LNCAP (cell line): Measurements from ENCODE around the gene MFSD2A.

Experiments used
- TF ChIP-seq, protein P1 (sequence below): fragments of 450-650 bp; IDR thresholded peaks from 2 replicates; pipeline ENCODE4 v1.5.1; 2017; ENCODE audit warnings: mild to moderate bottlenecking

Gene MFSD2A

DNA sequence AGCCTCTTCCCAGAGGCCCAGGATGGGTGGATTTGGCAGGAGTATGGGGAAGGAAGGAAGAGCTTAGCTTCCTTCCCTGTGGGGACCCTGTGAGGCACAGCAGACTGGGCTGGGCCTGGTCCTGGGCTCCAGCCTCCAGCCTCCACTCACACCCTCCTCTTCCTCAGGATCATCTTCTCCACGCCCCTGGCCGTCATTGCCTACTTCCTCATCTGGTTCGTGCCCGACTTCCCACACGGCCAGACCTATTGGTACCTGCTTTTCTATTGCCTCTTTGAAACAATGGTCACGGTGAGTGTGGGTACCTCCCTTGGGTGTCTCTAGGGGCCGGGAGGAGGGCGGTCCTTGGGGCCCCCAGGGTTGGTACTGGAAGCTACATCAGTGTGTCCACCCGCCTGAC is 10.1 kb downstream of the MFSD2A start:
- TF ChIP-seq, protein P1, sequence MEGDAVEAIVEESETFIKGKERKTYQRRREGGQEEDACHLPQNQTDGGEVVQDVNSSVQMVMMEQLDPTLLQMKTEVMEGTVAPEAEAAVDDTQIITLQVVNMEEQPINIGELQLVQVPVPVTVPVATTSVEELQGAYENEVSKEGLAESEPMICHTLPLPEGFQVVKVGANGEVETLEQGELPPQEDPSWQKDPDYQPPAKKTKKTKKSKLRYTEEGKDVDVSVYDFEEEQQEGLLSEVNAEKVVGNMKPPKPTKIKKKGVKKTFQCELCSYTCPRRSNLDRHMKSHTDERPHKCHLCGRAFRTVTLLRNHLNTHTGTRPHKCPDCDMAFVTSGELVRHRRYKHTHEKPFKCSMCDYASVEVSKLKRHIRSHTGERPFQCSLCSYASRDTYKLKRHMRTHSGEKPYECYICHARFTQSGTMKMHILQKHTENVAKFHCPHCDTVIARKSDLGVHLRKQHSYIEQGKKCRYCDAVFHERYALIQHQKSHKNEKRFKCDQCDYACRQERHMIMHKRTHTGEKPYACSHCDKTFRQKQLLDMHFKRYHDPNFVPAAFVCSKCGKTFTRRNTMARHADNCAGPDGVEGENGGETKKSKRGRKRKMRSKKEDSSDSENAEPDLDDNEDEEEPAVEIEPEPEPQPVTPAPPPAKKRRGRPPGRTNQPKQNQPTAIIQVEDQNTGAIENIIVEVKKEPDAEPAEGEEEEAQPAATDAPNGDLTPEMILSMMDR, result no peak

DNA sequence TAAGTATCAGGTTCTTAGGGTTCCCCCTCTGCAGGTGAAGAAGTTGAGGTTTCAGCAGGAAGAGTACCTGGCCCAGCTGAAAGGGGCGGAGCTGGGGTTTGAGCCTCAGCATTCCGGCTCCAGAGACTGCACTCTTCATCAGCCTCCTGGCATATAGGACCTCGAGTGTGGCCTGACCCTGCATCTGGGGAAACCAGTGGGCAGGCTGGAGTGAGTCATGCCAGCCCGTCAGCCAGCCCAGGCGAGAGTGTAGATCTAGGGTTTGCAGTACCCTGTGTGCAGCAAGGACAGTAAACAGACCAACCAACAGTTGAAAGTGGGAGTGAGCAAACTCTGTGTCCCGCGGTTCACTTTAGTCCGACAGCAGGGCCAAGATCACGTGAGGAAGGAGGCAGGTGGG is 14.1 kb downstream of the MFSD2A start:
- TF ChIP-seq, protein P1, result no peak

DNA sequence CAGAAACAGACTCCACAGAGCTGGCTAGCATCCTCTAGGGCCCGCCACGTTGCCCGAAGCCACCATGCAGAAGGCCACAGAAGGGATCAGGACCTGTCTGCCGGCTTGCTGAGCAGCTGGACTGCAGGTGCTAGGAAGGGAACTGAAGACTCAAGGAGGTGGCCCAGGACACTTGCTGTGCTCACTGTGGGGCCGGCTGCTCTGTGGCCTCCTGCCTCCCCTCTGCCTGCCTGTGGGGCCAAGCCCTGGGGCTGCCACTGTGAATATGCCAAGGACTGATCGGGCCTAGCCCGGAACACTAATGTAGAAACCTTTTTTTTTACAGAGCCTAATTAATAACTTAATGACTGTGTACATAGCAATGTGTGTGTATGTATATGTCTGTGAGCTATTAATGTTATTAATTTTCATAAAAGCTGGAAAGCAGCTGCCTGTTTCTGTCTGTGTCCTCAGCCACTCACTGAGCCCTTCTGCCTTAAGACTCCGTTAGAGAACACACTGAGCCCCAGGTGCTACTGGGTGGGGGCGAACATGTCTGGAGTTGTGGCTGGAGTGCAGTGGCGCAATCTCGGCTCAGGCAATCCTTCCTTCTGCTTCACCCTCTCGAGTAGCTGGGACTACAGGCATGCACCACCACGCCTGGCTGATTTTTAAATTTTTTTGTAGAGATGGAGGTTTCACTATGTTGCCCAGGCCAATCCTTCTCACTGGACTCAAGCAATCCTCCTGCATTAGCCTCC is 14.8 kb downstream of the MFSD2A start:
- TF ChIP-seq, protein P1, result no peak

DNA sequence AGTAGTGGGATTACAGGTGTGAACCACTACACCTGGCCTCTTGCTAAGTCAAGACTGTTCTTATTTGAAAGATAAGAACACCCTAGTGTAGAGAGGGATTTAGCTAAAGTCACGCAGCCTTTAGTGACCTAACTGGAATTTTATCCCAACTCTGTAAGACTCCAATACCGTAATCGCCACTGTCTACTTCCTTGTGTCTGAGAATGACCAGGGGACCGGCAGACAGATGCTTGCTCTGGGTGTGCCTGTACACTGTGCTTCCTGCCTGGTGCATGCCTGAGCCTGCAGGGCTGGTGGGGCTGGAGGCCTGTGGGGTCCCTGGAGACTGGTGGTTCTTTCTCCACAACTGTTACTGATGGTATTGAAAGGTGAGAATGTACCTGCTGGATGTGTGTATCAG is 15.3 kb downstream of the MFSD2A start:
- TF ChIP-seq, protein P1, result no peak

DNA sequence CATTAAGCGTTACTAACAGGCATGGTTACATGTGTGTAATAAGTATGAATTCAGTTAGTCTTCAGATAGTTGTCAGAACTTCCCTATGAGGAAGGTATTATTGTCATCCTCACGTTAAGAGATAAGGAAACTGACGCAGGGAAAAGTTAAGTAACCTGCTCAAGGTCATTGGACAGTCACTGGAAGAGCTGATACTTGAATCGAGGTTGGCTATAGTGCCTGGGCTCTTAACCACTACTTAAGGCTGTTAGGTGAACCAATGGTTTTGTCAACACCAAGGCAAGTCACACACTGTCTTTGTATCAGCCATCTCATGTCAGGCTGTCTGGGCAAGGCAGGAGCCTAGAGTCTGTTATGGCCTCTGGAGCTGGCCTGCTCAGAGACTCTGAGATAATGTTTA is 16.2 kb downstream of the MFSD2A start:
- TF ChIP-seq, protein P1, result no peak

DNA sequence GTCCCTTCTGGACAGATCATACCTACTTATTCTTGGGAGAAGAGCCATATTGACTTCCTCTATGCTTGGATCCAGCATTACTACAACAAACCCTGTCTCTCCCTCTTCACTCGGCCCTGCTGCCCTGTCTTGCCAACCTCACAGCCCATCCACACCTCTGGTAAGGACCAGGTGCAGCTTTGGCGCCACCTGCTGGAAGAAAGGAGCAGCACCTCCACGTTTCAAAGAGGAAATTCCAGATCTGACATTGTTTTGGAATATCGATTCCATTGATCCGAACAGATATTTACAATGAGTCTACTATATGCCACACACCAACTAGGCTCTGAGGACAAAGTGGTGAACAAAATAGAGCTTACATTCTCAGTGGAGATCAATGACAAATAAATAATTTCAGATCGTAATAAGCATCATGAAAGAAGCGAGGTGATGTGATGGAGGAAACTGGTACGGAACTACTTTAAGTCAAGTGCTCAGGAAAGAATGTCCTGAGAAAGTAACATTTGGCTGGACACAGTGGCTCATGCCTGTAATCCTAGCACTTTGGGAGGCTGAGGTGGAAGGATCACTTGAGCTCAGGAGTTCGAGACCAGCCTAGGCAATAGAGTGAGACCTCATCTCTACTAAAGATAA is 18.7 kb downstream of the MFSD2A start:
- TF ChIP-seq, protein P1, result peak; percentile 94

DNA sequence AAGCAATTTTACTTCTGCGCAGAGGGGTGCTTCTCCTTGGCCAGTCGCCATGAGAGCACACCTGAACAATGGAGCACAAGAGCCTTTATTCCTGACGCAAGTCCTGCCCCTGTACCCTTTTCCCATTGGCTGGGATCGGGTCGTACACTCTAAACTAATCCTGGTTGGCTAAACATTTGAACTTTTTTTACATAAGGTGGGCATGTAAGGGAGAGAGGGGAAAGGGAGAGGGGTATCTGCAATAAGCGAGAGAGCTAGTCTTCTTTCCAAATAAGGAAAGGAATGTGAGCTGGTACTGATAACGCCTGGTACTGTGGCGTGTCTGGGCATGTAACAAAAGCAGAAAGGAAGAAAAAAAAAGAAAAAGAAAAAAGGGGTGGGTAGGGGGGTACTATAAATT is 21.8 kb downstream of the MFSD2A start:
- TF ChIP-seq, protein P1, result no peak
